Midbrain (tissue), 1 donor: Measurements from ENCODE around the gene CCNA1.

Source experiments
- DNase-seq: peaks from one replicate; lab custom pipeline; 2025; lab: John Stamatoyannopoulos, UW

Gene CCNA1

GRCh38 chr13:36454121-36454520 is 21.8 kb downstream of the CCNA1 start:
- no peak for DNase-seq

- no peak for DNase-seq
These were observed 22.7 kb downstream of the CCNA1 start for GRCh38 chr13:36454987-36455386.

DNA sequence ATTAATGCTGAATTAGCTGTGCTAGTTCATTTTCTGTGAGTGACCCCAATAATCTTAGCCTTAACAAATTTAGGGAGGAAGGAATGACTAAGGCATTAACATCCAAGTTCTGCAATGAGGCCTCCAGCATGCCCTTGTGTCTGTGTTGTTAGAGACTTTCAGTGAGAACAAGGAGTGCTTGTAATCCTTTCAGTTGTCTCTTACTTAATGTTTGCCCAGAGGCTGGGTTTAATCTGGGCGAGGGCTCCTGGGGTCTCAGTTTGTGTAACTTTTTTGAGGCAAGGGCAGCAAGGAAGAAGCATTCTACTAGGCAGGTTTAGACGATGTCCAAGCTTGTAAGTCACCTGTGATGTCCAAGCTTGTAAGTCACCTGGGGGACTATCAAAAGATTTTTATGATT is 24.3 kb downstream of the CCNA1 start:
- DNase-seq, result no peak

DNA sequence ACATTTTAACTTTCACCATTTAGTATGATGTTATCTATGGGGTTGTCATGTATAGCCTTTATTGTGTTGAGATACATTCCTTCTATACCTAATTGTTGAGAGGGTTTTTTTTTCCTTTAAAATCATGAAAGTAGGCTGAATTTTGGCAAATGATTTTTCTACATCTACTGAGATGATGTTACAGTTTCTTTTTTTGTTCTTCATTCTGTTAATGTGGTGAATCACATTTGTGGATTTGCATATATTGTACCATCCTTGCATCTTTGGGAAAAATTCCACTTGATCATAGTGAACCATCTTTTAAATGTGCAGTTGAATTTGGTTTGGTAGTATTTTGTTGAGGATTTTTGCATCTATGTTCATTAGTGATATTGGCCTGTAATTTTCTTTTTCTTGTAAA is 29.2 kb downstream of the CCNA1 start:
- DNase-seq, result no peak

DNA sequence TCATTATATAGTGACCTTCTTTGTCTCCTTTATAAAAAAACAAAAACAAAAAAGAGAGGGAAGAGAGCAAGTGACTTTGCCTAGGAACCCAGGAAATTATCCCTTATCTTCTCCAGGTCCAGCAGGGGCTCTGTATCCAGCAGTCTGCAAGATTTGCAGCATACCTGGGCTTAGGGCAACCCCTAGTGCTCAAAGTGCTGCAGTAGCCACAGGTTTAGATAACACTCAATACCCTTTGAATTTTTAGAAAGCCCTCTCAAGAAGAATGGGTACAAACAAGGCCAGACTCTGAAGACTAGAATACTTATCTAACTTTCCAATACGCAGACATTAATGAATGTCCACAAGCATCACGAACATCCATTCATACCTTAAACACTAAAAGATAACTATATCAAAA is 43.2 kb downstream of the CCNA1 start:
- no peak for DNase-seq

GRCh38 chr13:36476661-36477060 is 44.4 kb downstream of the CCNA1 start:
- DNase-seq, result no peak

GRCh38 chr13:36480726-36481427 is 48.6 kb downstream of the CCNA1 start:
- no peak for DNase-seq

GRCh38 chr13:36490055-36490454 is 57.8 kb downstream of the CCNA1 start:
- no peak for DNase-seq
